Subcutaneous adipose tissue (tissue), 4 donors: ENCODE measurements around the gene GJD3. TPM values are rescaled to one million over a fixed set of nuclear protein-coding genes. Genes with fewer than 3 reads are reported as not detected.

Experiments
- CTCF ChIP-seq: fragments of 450-650 bp; IDR thresholded peaks from one replicate; pipeline ENCODE4 v1.5.1; 2016; ENCODE audit warnings: low read depth, mild to moderate bottlenecking, control low read depth, antibody characterized with exemption, moderate library complexity
- small RNA-seq: library from RNA; depleted of rRNA; stranded (forward); fragments of <200 nt; gene quantifications from one replicate; pipeline ENCODE3, GENCODE V24; 2016
- total RNA-seq, 4 donors: library from RNA; depleted of rRNA; stranded (reverse); fragments of >200 nt; gene quantifications; one replicate each; pipeline ENCODE4 v1.1.0, GENCODE V29; 2016

GJD3 gene
- total RNA-seq, 4 donors from 2014 or later: 0.94 TPM; not detected in 3

DNA sequence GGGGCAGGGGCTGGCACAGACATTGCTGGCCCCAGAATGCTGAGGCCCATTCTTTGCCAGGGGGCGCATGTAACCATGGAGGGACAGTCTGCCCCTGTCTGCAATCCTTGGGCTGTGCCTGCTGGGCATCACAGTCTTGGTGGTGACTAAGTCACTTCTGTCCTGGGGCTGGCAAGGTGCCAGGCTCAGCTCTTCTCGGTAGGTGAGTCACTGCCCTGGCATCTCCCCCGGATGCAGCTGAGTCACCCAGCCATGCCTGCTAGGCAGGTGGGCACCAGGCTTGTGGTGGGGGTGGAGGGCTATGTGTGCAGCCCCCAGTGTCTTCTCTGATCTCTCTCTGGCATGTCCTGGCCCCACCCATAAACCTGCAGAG, 50.0 kb downstream of the GJD3 start:
- TF ChIP-seq CTCF: no peak

- TF ChIP-seq CTCF: no peak
These were observed 50.6 kb downstream of the GJD3 start for GRCh38 chr17:40313668-40314583.

Small RNA genes lying within 50 kb of the gene (small RNA-seq; reads per million reads assigned to genes)
- 0.49 reads per million for gene RF00019
- not detected for gene RNA5SP441

Other genes starting within 250 kb of the GJD3 start
- 10 to 100 TPM; 42.0 to 87.6 (median 61.7) TPM for gene MSL1, start 242.8 kb downstream of the GJD3 start, total RNA-seq
- 10 to 100 TPM; 37.4 to 81.4 (median 71.8) TPM for gene CASC3, start 224.2 kb downstream of the GJD3 start, total RNA-seq
- 1 to 10 TPM; 2.4 to 7.3 (median 5.2) TPM for gene RAPGEFL1, start 187.3 kb downstream of the GJD3 start, total RNA-seq
- 10 to 100 TPM in 1 of 4 donors, 1 to 10 TPM in 3; 8.1 to 10.2 (median 9.7) TPM for gene WIPF2, start 145.4 kb downstream of the GJD3 start, total RNA-seq
- 1 to 10 TPM in 1 of 4 donors, under 1 TPM in 3; 0.16 to 2.2 (median 0.30) TPM for gene CDC6, start 76.9 kb downstream of the GJD3 start, total RNA-seq
- 10 to 100 TPM; 13.9 to 21.5 (median 17.9) TPM for gene RARA, start 55.6 kb downstream of the GJD3 start, total RNA-seq
- gene TOP2A, start 53.2 kb upstream of the GJD3 start, total RNA-seq: 1 to 10 TPM in 2 of 4 donors, under 1 TPM in 2; 0.75 to 8.5 (median 3.7) TPM
- 100 to 1,000 TPM; 147 to 268 (median 232) TPM for gene IGFBP4, start 78.7 kb upstream of the GJD3 start, total RNA-seq
- not detected for gene TNS4, start 136.9 kb upstream of the GJD3 start, total RNA-seq
- gene CCR7, start 200.7 kb upstream of the GJD3 start, total RNA-seq: 1 to 10 TPM in 1 of 4 donors, under 1 TPM in 2, not detected in 1; 0.22 to 1.9 (median 0.65) TPM